Measurements from ENCODE around the gene PCDHB9. TPM values are rescaled to one million over a fixed set of nuclear protein-coding genes. Genes with fewer than 3 reads are reported as not detected.
"Not testable (repeated sequence)": the region's sequence is repeated elsewhere in the genome, so short reads cannot be mapped to it uniquely, and the experiment has no call there.

Gene PCDHB9
- total and polyA plus RNA-seq, 7 donors = under 0.01 to 6.2 (median 3.3) TPM; not detected in 1

GRCh38 chr5:141175933-141176332 lies 11.0 kb upstream of the PCDHB9 start:
- Histone ChIP-seq H3K36me3 (no peaks in the 10 kb centered on the region), H3K27ac (no peak overlapping the region), H3K27me3 (peaks cover 4 to 57% (median 4%) of the 10 kb centered on the region in 3 donors), H3K4me1 (no peaks in the 10 kb centered on the region), H3K9me3 (peaks cover 14 to 50% (median 20%) of the 10 kb centered on the region in 4 donors), H3K4me3 (no peak overlapping the region)
- WGBS, 2 donors = 65 to 79% methylated on average over 1 of the region's 1 CpG
- TF ChIP-seq CTCF (IDR thresholded peaks at IDR 0.05) (no peak), POLR2A (IDR thresholded peaks at IDR 0.05) (peak in 1 of 2 donors; percentile 9), EP300 (IDR thresholded peaks at IDR 0.05) (no peak), POLR2AphosphoS5 (IDR thresholded peaks at IDR 0.05) (no peak)
- DNase-seq = no peak
- intact Hi-C loops (cut with DNase I) = no loop called here

GRCh38 chr5:141177577-141178191 lies 9.3 kb upstream of the PCDHB9 start, which contains the start of gene PCDHB8:
TSS of gene PCDHB8 (plus strand) at chr5:141177790. CDS start at chr5:141178035, 245 bp downstream.
- DNase-seq; H3K4me3 ChIP-seq; H3K27ac ChIP-seq; H3K4me1 ChIP-seq; intact Hi-C loops (cut with DNase I); H3K36me3 ChIP-seq: not testable (repeated sequence)
- WGBS, 2 donors = 26 to 51% methylated on average over 15 to 16 of the region's 18 CpGs
- Histone ChIP-seq H3K27me3 (peaks cover 4 to 57% (median 4%) of the 10 kb centered on the region in 3 donors), H3K9me3 (peaks cover 12 to 58% (median 20%) of the 10 kb centered on the region in 4 donors)

- Histone ChIP-seq H3K9me3 (peaks cover 3 to 53% (median 23%) of the 10 kb centered on the region in 4 donors), H3K27me3 (peaks cover 4 to 68% (median 4%) of the 10 kb centered on the region in 3 donors)
- H3K4me1 ChIP-seq; H3K4me3 ChIP-seq; H3K27ac ChIP-seq; H3K36me3 ChIP-seq; intact Hi-C loops (cut with DNase I); DNase-seq: not testable (repeated sequence)
- WGBS, 2 donors = 47 to 78% methylated on average over 35 of the region's 39 CpGs
Observed at GRCh38 chr5:141179371-141179770, 7.6 kb upstream of the PCDHB9 start.

GRCh38 chr5:141179876-141180275 lies 7.1 kb upstream of the PCDHB9 start:
- H3K36me3 ChIP-seq; H3K4me1 ChIP-seq; intact Hi-C loops (cut with DNase I); H3K27ac ChIP-seq; H3K4me3 ChIP-seq; DNase-seq: not testable (repeated sequence)
- H3K27me3 ChIP-seq = peaks cover 4 to 68% (median 4%) of the 10 kb centered on the region in 3 donors
- H3K9me3 ChIP-seq = peaks cover 3 to 55% (median 21%) of the 10 kb centered on the region in 4 donors
- 43 to 68% methylated on average over 27 to 32 of the region's 32 CpGs for WGBS, 2 donors

DNA sequence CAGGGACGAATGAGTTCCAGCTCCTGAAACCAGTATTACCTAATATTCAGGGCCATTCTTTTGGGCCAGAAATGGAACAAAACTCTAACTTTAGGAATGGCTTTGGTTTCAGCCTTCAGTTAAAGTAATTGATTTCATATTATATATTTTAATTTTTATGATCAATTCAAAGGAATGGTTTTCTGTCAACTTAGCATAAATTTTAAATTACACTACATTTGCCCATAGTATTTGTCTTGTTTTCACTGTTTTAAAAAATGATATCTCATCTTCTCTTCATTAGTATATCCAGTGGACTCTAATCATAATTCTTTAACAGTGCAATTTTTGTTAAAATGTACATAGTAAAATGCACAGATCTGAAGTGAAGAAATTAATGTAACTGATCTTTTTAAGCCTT lies 6.6 kb upstream of the PCDHB9 start:
- no peak for TF ChIP-seq POLR2A (IDR thresholded peaks at IDR 0.05)
- no peak for TF ChIP-seq CTCF (IDR thresholded peaks at IDR 0.05)
- TF ChIP-seq POLR2AphosphoS5 (IDR thresholded peaks at IDR 0.05) = no peak
- TF ChIP-seq EP300 (IDR thresholded peaks at IDR 0.05) = no peak
- 55 to 67% methylated on average over 1 of the region's 1 CpG for WGBS, 2 donors

DNA sequence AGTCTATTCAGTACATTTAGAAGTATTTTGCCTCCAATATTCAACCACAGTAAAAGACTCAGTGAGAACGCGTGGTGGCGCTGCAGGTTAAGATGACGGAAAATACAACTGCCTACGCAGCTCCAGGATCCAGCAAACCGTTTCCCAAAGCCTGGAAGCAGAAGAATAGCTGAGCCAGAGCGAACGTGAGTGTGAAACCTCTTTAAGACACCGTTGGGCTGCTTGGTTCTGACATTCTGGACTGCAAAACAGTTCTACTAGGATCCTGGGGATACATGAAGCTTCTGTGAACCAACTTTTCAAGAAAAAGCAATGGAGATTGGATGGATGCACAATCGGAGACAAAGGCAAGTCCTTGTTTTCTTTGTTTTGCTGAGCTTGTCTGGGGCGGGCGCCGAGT lies 4.7 kb upstream of the PCDHB9 start, which contains the start of gene PCDHB16:
PCDHB16 (plus strand) TSS at position 140 of the 400 bp plus-strand sequence; CDS start at position 313, 173 bp downstream.
- Histone ChIP-seq H3K36me3 (no peaks in the 10 kb centered on the region), H3K4me3 (peak within 1 kb of the TSS; percentile 12 to 42 (median 32)), H3K27me3 (peaks cover 0 to 51% (median 4%) of the 10 kb centered on the region in 3 donors), H3K9me3 (peaks cover 3 to 49% (median 14%) of the 10 kb centered on the region in 4 donors), H3K27ac (peak within 1 kb of the TSS in 2 of 4 donors; percentile 20 to 25), H3K4me1 (no peaks in the 10 kb centered on the region)
- intact Hi-C loops (cut with DNase I) = loop anchor here (1.0 kb wide), 1 partner anchor 382 kb away; no protein-coding TSS in a partner anchor
- 17 to 40% methylated on average over 13 of the region's 13 CpGs for WGBS, 2 donors
- peak; percentile 74 for DNase-seq
- no peak for TF ChIP-seq EP300 (IDR thresholded peaks at IDR 0.05)
- no peak for TF ChIP-seq POLR2A (IDR thresholded peaks at IDR 0.05)
- TF ChIP-seq POLR2AphosphoS5 (IDR thresholded peaks at IDR 0.05) = no peak
- TF ChIP-seq CTCF (IDR thresholded peaks at IDR 0.05) = peak in 2 of 4 experiments; percentile 11 to 14

More for the DNA sequence above, 6.6 kb upstream of the PCDHB9 start:
- H3K4me3 ChIP-seq = no peak overlapping the region
- DNase-seq = no peak
- H3K4me1 ChIP-seq = no peaks in the 10 kb centered on the region
- peaks cover 3 to 55% (median 19%) of the 10 kb centered on the region in 4 donors for H3K9me3 ChIP-seq
- intact Hi-C loops (cut with DNase I) = no loop called here
- H3K36me3 ChIP-seq = no peaks in the 10 kb centered on the region
- no peak overlapping the region for H3K27ac ChIP-seq
- peaks cover 4 to 68% (median 4%) of the 10 kb centered on the region in 3 donors for H3K27me3 ChIP-seq

GRCh38 chr5:141184117-141184855 lies 2.7 kb upstream of the PCDHB9 start:
- H3K4me3 ChIP-seq = not testable (repeated sequence)
- WGBS, 2 donors = 43 to 68% methylated on average over 53 to 54 of the region's 69 CpGs
- H3K27me3 ChIP-seq = peaks cover 0 to 44% (median 4%) of the 10 kb centered on the region in 3 donors

DNA sequence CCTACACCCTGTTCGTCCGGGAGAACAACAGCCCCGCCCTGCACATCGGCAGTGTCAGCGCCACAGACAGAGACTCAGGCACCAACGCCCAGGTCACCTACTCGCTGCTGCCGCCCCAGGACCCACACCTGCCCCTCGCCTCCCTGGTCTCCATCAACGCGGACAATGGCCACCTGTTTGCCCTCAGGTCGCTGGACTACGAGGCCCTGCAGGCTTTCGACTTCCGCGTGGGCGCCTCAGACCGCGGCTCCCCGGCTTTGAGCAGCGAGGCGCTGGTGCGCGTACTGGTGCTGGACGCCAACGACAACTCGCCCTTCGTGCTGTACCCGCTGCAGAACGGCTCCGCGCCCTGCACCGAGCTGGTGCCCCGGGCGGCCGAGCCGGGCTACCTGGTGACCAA lies 1.7 kb downstream of the PCDHB9 start:
- Histone ChIP-seq H3K27me3 (peaks cover 0 to 39% (median 0%) of the 10 kb centered on the region in 3 donors), H3K9me3 (peaks cover 6 to 47% (median 23%) of the 10 kb centered on the region in 4 donors)
- H3K36me3 ChIP-seq; H3K4me3 ChIP-seq; intact Hi-C loops (cut with DNase I); H3K27ac ChIP-seq; DNase-seq; H3K4me1 ChIP-seq: not testable (repeated sequence)
- WGBS, 2 donors = 42 to 65% methylated on average over 33 to 34 of the region's 37 CpGs

More at GRCh38 chr5:141184117-141184855, 2.7 kb upstream of the PCDHB9 start:
- H3K36me3 ChIP-seq; H3K4me1 ChIP-seq; intact Hi-C loops (cut with DNase I); DNase-seq; H3K27ac ChIP-seq: not testable (repeated sequence)
- peaks cover 3 to 44% (median 14%) of the 10 kb centered on the region in 4 donors for H3K9me3 ChIP-seq
